NCI-H1694 (cell line): ENCODE data around the gene UBALD1.

ENCODE experiments used
- DNase-seq: peaks from one replicate; lab custom pipeline; 2025; lab: John Stamatoyannopoulos, UW

The UBALD1 gene

DNA sequence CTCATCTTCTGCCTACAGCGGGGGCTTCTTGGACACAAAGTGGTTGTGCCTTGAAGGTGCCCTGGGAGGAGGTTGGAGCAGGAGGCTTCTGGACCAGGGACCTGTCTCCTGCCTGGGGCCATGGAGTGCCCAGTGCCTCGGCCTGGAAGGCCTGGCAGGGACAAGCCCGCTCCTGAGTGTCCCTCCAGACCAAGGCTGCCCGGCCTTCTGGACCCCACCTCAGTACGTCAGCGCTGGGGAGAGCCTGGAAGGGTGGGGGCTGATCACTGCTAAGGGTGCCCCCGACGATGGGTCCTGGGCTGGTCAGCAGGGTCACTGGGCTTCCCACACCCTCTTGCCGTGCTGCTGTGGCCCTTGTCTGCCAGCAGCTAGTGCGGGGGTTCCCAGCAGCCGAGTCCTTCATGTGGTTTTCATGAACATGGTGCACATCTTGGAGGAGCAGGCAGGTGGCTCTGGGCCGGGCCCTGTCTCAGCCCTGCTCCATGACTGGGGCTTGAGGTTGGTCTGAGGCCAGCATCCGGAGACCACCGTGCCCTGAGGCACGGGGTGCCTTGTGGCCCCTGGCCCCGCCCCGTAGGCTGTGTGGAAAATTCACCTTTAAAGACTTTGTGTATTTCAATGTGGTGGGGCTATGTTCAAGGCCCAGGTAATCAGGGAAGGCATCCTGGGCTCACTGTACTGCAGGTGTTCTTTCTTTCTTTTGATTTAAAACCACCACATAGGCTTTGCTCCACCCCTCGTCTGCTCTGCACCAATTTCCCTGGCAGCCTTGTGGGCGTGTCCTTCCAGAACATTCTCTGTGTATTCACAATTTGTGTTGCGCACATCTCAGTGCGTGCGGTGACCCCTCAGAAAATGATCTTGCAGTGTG is 32.3 kb upstream of the UBALD1 start:
- no peak for DNase-seq

DNA sequence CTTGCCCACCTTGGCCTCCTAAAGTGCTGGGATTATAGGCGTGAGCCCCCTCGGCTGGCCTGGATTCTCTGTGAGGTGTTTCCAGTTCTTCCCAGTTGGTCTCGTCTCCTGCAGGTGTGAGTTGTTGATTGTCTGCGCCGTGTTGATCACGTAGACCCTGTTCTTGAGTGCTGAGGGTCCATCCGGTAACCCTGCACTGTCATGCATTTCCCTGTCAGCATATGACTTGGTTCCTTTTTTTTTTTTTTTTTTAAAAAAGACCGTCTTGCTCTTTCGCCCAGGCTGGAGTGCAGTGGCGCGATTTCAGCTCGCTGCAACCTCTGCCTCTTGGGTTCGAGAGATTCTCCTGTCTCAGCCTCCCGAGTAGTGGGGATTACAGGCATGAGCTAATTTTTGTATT is 27.2 kb upstream of the UBALD1 start:
- no peak for DNase-seq

DNA sequence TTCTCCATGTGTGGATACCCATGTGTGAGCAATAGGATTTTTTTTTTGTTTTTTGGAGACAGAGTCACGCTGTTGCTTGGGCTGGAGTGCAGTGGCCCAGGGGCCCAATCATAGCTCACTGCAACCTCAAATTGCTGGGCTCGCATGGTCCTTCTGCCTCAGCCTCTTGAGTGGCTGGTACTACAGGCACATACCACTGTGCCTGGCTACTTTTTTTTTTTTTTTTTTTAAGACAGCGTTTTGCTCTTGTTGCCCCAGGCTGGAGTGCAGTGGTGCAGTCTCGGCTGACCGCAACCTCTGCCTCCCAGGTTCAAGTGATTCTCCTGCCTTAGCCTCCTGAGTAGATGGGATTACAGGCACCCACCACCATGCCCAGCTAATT is 26.6 kb upstream of the UBALD1 start:
- DNase-seq, result no peak

DNA sequence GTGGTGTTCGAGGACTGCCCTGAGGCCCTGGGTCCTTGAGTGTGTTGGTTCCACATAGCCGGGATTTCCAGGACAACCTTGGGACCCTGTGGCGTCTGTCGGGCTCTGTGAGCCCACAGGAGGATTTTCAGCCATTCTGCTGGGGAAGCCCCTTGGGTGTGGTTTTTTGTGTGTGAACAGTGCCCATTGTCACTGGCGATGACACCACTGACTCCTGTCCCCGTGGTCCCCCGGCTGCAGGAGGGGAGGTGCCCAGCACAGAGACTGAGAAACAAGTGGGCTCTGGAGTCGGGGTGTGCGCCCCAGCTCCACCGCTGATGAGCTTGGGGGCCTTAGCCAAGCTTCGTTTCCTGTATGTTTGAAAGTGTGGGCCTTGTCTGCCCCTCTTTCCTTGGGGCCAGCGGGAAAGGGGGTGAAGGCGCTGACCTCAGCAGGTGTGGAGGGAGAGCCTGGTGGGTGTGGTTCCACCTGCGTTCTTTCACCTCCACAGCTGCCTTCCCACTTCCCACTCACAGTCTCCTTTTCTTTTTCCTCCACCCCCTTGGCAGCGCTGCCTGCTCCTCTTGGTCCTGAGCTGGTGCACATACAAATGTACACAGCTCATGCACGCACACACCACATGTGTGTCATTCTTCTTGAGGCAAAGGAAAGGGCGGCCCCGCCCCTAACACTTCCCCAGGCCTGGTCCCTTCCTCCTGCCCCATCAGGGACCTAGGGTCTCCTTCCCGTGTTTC is 26.1 kb upstream of the UBALD1 start:
- no peak for DNase-seq

DNA sequence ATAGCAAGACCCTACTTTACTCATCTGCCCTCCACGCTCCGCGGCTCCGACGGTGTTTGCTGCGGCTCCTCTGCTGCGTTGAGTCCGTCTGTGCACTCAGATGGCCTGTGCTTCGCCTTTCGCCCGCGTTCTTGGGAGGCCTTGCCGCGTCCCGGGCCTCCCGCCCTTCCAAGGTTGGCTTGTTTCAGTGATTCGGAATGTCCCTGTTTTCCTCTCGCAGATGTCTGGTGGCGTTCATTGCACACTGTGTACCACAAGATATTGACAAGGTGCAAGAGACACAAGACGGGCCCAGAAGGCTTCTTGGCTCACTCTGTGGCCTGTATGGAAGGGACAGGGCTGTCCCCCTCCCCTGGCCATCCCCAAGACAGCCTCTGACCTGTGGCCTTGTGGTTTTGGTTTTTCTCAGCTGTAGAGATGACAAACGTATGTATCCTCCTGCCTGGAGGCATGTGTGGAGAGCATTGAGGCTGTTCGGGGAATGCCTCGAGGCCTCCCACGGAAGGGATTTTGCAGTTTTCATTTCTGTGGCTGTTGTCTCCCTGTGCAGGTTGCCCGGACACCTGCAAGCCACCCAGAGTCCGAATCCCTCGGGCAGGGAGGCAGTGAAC is 25.3 kb upstream of the UBALD1 start:
- DNase-seq, result no peak

DNA sequence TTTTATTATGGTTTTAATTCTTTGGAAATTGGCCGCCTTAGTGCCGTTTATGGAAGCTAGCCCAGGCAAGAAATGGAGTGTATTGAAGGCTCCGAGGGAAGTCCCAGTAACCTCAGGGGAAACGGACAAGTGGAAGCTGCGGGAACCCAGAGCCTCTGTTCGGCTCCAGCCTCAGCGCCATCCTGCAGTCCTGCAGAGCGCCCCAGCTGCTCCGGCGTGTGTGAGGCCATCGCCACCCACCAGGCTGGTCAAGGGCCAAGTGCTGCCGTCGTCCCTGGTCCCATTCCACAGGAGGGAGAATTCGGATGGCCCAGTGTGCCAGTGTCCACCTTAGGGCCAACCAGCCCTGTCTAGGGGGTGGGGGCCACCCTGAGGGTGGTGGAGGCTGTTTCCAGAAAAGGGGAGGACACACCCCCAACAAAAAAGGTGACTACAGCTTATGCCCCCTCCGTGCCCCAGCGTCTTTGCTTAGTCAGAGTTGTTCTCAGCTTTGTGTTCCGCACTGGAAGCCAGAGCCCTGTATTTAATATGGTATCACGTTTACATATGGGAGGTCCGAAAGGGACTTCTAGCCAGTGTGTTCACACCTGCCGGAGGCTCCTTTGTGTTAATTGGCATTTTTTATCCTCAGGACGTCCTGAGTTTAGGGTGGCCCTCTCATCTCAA is 22.9 kb upstream of the UBALD1 start:
- DNase-seq, result no peak

DNA sequence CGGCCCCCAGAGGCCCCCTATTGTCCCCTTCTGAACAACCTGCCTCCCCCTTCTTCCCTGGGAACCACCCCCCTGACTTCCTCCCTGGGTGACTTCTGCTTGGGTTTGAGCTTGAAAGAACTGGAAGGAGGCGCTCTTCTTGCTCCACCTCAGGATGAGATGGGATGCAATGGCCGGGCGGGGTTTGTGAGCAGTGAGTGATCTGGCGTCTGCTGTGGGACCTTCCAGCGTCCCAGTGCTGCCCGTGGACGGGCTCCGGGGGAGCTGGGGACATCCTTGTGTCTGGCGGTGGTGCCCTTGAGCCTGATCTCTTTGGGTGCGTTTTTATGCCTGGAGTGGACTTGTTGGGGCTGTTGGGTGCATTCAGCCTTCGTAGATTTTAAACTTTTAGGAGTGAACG is 21.5 kb upstream of the UBALD1 start:
- DNase-seq, result no peak

DNA sequence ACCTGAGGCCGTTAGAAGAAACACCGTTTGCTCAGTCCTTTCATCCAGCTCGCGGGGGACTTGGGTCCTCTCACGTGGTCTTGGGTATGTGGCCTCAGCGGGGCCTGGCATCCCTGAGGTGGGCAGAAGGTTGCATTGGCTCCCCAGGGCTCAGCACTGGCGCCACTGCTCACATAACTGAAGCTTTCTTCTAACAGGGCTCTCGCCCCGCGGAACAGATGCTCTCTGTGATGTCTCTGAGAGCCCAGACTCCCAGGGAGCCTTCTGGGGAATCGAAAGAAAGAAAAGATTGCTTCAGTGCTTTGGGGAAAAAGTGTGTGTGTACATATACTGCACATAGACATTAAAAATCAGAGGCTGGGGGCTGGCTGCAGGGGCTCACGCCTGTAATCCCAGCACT is 20.1 kb upstream of the UBALD1 start:
- no peak for DNase-seq

DNA sequence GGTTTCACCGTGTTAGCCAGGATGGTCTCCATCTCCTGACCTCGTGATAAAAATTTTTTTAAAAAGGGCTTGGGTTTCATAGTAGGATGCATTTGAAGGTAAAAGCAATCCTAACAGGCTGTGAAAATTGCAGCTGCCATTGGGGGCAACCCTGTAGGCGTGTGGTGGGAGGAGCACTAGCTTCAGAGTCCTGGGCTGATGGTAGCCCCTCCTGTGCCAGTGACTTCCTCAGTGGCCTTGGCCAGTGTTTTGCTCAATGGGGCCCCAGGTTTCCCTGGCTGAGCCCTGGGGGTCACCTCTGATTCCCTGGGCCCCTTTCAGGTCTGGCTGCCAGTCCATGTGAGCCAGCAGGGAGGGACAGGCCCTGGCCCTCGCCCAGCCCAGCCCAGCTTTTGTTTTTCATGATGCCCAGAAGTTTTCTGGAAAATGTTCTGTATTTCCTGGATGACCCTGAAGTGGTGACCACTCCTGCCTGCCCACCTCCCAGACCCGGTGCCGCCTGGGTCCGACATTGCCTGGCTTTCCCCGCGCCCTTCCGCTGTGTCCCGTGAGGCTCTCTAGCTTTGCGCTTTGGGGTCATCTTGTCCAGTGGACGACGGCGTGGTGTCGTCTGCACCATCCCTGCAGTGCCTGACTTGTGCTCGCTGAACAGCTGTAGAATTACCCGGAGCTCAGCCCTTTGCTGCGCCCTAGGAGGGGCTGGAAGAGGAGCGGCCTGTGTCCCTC is 19.4 kb upstream of the UBALD1 start:
- DNase-seq, result no peak

DNA sequence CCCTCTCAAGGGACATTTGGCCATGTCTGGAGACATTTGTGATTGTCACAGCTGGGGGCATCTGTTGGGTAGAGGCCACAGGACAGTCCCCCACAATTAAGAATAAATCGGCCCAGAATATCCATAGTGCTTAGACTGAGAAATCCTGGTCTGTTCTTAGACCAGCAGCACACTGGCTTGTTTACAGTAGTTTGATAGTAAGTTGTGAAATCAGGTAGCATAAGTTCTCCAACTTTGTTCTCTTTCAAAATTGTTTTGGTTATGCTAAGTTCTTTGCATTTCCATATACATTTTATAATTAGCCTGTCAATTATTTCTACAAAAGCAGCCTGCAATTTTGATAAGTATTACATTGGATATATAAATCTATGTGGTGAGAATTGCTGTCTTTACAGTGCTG is 16.8 kb upstream of the UBALD1 start:
- no peak for DNase-seq

DNA sequence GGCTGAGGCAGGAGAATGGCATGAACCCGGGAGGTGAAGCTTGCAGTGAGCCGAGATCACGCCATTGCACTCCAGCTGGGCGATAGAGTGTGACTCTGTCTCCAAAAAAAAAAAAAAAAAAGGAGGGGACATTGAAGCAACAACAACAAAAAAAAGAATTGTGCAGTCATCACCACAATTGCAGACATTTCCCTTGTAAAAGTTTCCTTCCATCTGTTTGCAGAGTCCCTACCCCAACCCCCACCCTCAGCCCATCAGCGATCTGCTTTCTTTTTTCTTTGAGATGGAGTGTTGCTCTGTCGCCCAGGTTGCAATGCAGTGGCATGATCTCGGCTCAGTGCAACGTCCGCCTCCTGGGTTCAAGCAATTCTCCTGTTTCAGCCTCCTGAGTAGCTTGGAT is 13.6 kb upstream of the UBALD1 start:
- no peak for DNase-seq

DNA sequence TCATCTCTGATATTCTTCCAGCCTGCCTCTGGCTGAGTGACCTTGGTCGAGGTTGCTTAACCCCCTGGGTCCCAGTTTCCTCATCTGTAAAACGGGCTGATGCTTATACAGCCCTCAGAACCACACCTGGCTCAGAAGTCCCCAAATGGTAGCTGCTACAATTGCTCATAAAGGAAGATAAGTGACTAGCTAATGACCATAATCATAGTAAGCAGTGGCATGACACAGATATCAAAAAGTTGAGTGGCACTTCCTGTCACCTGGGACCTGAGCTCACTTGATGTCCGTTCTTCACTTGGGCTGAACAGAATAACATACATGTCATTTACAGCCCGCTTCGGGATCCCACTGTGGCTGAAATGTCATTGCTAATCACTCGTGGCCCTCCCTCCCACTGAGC is 11.7 kb upstream of the UBALD1 start:
- DNase-seq, result no peak

DNA sequence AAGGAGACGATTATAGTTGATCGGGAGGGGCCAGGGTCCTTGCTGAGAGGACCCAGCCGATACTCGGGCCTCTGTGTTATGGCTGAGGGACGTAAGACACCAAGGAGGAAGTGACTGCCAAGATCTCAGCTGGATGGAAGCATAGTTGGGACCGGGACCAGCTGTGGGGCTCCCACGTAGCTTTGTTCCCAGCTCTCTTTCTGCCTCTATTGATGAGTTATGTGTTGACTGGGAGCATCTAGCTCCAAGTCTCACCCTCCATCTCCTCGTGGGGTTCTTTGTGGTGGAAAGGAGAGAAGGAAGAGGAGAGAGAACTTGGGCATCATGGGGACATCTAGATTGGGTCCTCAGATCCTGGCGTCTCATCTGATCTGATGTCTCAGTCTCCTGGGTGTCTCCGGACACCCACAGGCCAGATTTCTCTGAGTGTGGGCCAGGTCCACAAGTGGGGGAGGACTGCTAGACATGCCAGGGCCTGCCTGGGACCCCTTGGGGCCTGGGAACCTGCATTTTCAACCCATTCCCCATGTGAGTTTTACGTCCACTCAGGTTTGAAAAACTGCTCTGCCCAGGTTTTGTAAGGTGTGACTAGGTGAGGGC is 11.0 kb upstream of the UBALD1 start:
- DNase-seq, result no peak

DNA sequence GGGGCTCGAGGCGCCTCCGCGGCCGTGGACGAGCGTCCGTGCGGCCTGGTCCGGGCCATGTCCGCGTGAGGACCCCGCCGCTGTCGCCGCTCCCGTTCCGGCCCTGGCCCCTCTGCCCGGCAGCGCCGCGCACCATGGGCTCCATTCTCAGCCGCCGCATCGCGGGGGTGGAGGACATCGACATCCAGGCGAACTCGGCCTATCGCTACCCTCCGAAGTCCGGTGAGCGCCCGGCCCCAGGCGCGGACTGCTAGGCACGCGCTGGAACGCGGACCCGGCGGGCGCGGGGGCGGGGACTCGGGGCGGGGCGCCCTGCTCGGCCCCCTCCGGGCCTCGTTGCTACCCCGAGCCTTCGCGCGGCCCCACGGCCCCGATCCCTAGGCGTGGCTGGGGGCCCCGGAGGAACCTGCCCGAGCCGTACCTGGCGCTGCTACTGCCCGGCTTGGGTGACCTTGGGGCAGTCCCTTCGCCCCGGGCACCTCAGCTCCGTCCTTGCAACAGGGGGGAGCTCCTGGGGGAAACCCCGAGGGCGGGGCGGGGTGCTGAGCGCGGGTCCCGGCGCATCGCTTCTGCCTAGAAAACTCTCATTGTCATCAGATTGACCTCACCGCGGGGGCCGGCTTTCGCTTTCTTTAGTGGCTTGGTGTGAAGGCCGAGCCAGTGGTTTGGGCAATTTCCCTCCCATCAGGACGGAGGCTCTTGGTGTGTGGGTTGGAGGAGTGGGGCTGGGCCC is 10.3 kb upstream of the UBALD1 start:
- no peak for DNase-seq

DNA sequence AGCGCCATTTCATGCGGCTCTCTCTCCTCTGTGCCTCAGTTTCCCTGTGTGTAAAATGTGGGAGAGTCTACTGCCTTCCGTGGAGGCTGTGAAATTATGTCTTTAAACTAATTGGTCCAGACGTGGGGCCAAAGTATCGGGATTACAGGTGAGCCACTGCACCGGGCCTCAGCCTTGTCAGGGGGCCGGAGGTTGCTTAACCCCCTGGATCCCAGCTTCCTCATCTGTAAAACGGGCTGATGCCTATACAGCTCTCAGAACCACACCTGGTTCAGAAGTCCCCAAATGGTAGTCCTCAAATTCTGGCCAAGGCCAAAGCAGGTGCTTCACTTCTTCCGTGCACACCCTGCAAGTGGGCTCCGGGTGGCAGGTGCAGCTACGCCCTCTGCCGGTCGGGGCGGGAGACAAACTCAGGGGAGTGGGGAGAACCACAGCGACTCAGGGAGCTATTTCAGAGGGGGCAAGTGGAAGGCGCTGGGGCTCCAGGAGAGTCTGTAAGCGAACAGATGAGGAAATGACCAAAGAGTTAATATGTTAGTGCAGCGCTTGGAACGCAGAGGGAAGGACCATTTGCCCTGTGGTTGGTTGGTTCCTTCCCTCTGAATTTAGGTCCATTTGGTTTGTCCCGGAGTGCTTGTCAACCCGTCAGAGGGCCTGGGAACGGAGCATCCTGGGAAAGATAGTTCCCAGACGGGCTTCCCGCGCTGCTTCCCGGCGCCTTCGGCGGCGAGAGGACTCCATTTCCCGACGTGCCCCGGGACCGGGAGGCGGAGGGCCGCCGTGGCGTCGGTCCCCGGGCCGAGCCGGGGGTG is 9.5 kb upstream of the UBALD1 start, which contains the start of gene MGRN1:
TSS of gene MGRN1 (plus strand) at position 812 of the 812 bp plus-strand sequence. CDS start 135 bp downstream, outside the sequence.
- DNase-seq, result peak; percentile 84

DNA sequence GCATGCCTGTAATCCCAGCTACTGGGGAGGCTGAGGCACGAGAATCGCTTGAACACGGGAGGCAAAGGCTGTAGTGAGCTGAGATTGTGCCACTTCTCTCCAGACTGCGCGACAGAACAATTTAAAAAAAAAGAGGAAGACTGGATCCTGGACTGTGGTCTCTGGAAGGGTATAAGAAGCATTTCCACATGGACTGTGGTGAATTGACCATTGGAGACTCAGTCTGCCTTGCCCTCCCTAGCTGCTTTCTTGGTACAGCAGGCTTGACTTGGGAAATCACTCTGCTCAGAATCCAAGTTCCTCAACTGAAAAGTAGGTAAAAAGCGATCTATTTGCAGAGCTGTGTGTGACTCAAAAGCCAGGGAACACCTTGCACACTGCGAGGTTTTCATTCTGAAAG is 8.9 kb upstream of the UBALD1 start:
- DNase-seq, result no peak

DNA sequence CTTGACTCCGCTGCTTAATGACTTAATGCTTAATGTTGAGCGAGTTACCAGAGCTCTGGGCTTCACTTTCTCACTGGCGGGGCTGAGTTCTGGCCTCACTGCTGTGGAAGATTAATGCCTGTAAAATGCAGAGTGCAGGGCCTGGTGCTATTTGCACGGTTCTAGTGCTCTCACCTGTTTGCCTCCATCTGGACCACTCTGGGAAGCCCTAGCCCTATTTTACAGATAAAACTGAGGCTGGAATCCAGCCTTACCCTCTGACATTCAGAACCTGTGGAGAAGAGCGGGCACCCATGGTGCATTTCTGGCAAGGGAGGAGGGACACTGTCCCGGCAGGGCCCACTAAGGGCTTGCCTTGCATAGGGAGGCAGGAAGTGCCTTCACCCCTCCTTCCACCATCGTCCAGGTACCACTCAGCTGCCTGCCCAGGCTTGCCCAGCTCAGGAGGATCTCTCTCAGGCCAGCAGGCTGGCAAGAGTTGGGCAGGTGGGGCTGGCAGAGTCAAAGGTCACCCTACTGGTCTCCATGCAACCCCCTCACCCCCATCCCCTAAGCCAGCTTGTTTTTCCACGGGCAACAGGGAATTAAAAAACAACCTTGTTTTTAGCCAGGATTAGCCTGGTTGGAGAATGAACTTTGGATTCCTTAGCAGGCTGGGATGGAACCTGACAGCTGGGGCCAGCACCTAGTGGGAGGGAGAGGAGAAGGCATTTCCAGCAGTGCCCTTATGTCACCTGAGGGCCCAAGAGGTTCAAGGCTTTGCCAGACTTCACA is 4.1 kb upstream of the UBALD1 start:
- no peak for DNase-seq

DNA sequence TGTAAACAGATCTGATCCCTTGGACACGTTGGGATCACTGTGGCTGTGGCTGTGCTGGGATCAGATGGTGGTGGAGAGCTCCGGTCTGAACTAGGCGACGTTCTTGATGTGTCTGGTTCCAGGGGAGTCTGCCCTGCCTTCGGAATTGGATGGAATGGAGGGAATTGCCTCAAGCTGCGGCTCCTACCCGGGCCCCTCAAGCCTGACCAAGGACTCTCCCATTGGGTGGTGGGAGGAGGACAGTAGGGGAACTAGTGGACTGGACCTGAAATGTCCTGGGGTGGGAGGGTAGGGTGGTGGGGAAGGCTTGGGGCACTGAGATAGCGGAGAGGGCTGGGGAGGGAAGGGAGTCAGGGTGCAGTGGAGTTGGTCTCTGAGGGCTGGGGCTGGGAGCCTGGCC is 3.2 kb upstream of the UBALD1 start:
- no peak for DNase-seq
